Endothelial cell of umbilical vein (primary cell): Measurements from ENCODE around the gene MINK1.

Experiments used
- CTCF ChIP-seq, 2 donors: IDR thresholded peaks; 1 replicate in 1 of 2; 2 replicates in 1 of 2; pipeline ENCODE4 v1.5.1; 2011; ENCODE audit warnings: low read length in 2 of 2, mild to moderate bottlenecking in 2 of 2, moderate library complexity in 2 of 2, control low read depth in 1 of 2, inconsistent platforms in 1 of 2, low read depth in 1 of 2; ENCODE audit not compliant: insufficient read depth in 1 of 2; ENCODE audit errors: extremely low read depth in 1 of 2
- EZH2 ChIP-seq: IDR thresholded peaks from 2 replicates; pipeline ENCODE4 v1.6.1; 2012; ENCODE audit warnings: borderline replicate concordance, low read depth, mild to moderate bottlenecking, moderate library complexity, low read length, inconsistent platforms; ENCODE audit not compliant: severe bottlenecking
- JUN ChIP-seq: IDR thresholded peaks from 2 replicates; pipeline ENCODE4 v1.6.1; 2011; ENCODE audit warnings: borderline replicate concordance, low read depth; ENCODE audit not compliant: insufficient read length, insufficient read depth
- MAX ChIP-seq: IDR thresholded peaks from 2 replicates; pipeline ENCODE4 v1.6.1; 2011; ENCODE audit not compliant: insufficient read depth, insufficient read length
- MYC ChIP-seq: IDR thresholded peaks from one replicate; pipeline ENCODE4 v1.6.1; 2011; ENCODE audit warnings: mild to moderate bottlenecking, low read depth, low read length
- POLR2A ChIP-seq: IDR thresholded peaks from 2 replicates; pipeline ENCODE4 v1.6.1; 2012; ENCODE audit warnings: low read depth, mild to moderate bottlenecking, control low read depth, low read length
- POLR2AphosphoS5 ChIP-seq: IDR thresholded peaks from 2 replicates; pipeline ENCODE4 v1.6.1; 2012; ENCODE audit warnings: low read depth, mild to moderate bottlenecking, control low read depth, low read length, moderate library complexity; ENCODE audit not compliant: insufficient read depth

DNA sequence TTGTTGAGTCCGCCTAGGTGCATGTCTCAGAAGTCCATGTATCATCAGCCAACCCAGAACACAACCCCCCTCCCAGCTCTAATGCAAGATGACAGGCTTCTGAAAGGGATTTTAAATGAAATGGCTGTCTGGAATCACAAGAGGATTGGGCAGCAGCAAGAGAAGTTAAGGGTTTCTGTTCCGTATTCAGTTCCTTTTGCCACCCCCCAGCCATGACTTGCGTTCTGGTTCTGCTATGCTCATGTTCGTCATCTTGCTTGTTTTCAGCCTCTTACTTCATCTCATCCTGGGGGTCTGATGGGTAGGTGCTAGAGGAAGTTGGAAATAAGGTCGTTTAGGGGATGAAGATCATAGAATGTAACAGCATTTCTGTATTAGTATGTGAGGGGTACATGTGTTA is 12.0 kb downstream of the MINK1 start:
- TF ChIP-seq CTCF (IDR thresholded peaks at IDR 0.05; ENCODE audit: extremely low read depth in 1 of 2, insufficient read depth in 1 of 2, low read depth in 1 of 2, low read length in 2 of 2) (no peak), EZH2 (no peak), JUN (no peak), MYC (no peak), MAX (no peak), POLR2AphosphoS5 (no peak), POLR2A (no peak)
